OCI-LY3 (cell line): Measurements from ENCODE around the gene CD14.

Experiments used
- EZH2phosphoT487 ChIP-seq: fragments of 200-600 bp; shearing (Covaris generic); IDR thresholded peaks from 2 replicates; pipeline ENCODE4 v1.6.1; 2018; ENCODE audit warnings: antibody characterized with exemption, mixed run types, low read depth
- TF ChIP-seq, protein P1 (sequence below): fragments of 200-600, 300-600 bp; sonication (generic); IDR thresholded peaks from 2 replicates; pipeline ENCODE4 v1.5.1; 2014; ENCODE audit warnings: antibody characterized with exemption, low read length, low read depth

DNA sequence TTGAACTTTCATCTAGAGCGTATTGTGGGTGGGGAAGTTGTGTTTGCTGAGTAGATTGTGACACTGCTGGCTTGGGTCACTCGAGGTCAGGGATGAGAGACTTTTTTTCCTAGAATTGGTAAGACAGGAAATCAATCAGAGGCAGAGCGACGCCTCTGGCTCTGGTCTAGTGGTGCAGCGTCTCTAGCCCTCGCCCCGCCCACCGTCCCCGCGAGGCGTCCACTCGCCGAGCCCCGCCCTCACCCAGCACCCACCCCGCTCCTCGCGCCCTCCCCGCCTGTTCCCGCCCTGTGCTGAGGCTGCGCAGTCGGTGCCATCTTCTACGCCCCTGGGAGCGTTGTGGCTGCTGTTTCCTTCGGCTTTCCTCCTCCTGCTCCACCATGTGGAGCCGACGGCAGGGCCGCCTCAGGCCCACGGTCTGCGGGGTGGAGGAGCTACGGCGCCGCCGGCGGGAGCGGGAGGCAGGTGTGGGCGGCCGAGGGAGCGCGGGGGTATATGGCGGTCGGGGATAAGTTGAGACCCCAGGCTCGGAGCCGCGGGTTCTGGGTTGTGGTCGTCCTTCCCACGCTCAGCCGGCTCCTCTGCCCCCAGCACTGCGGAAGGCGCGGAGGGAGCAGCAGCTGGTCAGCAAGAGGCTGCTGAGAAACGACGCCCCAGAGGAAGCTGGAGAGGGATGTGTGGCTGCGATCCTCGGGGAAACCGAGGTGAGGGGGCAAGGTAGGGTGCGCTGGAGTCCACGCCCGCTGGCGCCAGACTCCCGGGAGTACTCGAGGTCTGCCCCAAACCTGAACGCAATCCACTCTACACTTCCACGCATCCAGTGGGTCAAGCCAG, 6.4 kb upstream of the CD14 start, which contains the start of gene TMCO6:
- TF ChIP-seq EZH2phosphoT487, result no peak
- TF ChIP-seq, protein P1, sequence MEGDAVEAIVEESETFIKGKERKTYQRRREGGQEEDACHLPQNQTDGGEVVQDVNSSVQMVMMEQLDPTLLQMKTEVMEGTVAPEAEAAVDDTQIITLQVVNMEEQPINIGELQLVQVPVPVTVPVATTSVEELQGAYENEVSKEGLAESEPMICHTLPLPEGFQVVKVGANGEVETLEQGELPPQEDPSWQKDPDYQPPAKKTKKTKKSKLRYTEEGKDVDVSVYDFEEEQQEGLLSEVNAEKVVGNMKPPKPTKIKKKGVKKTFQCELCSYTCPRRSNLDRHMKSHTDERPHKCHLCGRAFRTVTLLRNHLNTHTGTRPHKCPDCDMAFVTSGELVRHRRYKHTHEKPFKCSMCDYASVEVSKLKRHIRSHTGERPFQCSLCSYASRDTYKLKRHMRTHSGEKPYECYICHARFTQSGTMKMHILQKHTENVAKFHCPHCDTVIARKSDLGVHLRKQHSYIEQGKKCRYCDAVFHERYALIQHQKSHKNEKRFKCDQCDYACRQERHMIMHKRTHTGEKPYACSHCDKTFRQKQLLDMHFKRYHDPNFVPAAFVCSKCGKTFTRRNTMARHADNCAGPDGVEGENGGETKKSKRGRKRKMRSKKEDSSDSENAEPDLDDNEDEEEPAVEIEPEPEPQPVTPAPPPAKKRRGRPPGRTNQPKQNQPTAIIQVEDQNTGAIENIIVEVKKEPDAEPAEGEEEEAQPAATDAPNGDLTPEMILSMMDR, result peak; percentile 42
